ENCODE data around the gene TSC1.

Gene TSC1

DNA sequence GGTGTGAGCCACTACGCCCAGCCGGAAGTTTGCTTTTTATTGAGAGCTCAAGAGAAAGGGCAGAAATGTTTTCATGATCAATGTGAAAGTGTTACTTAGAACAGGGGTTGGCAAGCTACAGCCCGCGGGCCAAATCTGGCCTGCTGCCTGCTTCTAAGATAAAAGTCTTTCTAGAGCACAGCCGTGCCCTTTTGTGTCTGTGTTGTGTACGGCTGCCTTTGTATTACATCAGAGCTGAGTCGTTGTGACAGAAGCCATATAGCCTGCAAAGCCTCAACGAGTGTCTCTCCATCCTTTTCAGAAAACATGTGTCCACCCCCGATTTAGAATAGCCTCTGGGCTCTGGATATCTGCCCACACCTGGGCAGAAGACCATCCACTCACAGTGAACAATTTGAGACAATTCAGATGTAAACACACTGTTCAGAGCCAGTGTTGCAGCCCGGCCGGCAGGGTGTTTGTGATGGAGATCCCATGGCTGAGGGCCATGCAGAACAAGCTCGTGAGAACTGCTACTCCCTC lies 95.2 kb downstream of the TSC1 start:
- TF ChIP-seq, protein P1, sequence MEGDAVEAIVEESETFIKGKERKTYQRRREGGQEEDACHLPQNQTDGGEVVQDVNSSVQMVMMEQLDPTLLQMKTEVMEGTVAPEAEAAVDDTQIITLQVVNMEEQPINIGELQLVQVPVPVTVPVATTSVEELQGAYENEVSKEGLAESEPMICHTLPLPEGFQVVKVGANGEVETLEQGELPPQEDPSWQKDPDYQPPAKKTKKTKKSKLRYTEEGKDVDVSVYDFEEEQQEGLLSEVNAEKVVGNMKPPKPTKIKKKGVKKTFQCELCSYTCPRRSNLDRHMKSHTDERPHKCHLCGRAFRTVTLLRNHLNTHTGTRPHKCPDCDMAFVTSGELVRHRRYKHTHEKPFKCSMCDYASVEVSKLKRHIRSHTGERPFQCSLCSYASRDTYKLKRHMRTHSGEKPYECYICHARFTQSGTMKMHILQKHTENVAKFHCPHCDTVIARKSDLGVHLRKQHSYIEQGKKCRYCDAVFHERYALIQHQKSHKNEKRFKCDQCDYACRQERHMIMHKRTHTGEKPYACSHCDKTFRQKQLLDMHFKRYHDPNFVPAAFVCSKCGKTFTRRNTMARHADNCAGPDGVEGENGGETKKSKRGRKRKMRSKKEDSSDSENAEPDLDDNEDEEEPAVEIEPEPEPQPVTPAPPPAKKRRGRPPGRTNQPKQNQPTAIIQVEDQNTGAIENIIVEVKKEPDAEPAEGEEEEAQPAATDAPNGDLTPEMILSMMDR (IDR thresholded peaks at IDR 0.05; ENCODE audit: extremely low read depth, insufficient read depth, missing control alignments), result no peak
- in situ Hi-C loops (cut with MboI; ENCODE audit: low pct_unique_long_range_greater_than_20kb, low sequenced_read_pairs, unreplicated experiment), result no loop called here
- no peak for DNase-seq (ENCODE audit: low spot score)

DNA sequence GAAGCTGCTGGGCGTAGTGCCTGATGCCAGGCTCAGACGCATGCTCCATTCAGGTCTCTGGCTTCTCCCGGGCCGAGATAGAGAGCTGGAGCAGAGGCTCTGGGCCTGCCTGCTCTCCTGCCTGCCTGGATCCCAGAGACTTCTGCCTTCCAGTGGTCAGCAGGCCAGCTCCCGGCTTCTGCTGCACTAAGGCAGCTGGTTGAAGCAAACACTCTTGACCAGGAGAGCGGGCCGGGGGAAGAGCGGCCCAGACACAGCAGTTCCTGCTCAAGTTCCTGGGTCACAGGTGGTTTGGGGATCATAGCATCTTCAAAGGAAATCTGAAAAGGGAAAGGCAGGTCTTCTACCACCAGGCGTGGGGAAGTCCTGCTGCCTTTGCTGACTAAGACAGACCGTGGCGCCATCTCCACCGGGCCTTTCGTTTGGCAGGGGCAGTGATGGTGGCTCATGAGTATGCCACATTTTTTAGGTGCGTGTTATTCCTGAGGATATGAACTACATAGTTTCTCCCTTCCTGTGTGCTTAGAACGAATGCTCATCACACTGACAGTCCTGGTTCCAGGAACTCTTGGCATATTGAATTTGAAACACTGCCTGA lies 97.4 kb downstream of the TSC1 start:
- TF ChIP-seq, protein P1 (IDR thresholded peaks at IDR 0.05; ENCODE audit: extremely low read depth, insufficient read depth, missing control alignments), result no peak
- DNase-seq (ENCODE audit: low spot score), result no peak
- in situ Hi-C loops (cut with MboI; ENCODE audit: low pct_unique_long_range_greater_than_20kb, low sequenced_read_pairs, unreplicated experiment), result no loop called here

DNA sequence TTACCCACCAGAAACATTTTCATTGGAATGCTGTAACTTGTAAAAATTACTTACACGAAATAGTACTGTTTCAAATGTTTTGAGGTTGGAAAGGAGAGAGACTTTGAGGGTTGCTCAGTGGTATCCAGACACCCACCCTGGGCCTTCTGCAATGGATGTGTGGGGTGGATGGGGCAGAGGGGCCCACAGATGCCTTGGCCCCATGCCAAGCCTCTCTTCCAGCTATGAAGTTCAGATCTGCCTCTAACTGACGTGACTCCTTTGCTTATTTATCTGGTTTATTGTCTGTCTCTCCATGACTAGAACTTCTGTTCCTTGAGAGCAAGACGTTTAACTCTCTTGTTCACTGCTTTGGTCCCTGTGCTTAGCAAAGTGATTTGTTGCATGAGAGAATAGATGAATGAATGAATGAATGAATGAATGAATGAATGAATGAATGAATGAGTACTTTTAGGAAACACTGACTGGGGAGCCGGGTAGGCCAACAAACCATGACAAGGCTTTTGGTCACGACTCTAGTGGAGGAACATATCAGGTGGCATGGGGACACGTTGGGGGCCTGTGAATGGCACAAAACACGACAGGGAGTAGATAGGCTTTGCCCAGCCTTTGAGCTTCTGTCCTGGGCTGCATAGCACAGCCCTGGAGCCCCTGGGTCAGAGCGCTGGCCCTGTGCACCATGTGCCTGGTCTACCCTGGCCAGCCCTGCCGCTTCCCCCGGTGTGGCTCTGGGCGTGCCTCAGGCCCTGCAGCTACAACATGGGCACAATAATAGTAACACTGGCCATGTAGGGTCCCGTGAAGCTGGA lies 98.1 kb downstream of the TSC1 start:
- in situ Hi-C loops (cut with MboI; ENCODE audit: low pct_unique_long_range_greater_than_20kb, low sequenced_read_pairs, unreplicated experiment), result no loop called here
- TF ChIP-seq, protein P1 (IDR thresholded peaks at IDR 0.05; ENCODE audit: extremely low read depth, insufficient read depth, missing control alignments), result no peak
- DNase-seq (ENCODE audit: low spot score), result no peak

DNA sequence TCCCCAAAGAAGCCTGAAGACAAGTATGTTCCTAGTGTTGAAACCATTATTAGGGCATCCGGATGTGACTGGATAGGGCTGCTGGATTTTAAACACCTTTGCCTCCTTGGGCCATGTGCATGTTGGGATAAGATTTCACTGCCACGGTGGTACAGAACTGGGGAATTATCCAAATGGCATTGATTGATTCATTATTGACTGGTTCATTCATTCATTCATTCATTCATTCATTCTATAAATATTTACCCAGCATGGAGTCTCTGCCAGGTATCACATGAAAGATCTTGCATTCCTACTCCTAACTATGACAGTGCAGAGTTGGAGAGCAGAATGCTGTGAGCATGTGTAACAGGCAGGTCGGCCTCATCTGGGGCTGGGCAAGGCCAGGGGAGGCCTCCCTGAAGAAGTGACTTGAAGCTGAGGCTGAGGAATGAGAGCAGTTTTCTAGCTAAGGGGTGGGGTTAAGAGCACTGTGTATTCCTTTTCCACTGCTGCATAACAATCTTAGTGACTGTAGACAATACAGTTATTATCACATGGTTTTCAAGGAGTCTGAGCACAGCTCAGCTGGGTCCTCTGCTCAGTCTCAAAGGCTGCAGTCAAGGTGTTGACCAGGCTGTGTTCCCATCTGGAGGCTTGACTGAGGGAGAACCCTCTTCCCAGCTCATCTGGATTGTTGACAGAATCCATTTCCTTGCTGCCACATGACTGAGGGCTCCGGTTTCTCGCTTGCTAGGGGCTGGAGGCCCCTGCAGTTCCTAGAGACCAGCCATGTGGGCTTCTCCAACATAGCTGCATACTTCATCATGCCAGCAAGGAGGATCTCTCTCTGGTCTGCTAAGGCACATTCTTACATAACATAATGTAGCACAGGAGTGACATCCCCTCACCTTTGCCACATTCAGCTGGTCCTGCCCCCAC lies 102.0 kb downstream of the TSC1 start:
- TF ChIP-seq, protein P1 (IDR thresholded peaks at IDR 0.05; ENCODE audit: extremely low read depth, insufficient read depth, missing control alignments), result no peak
- in situ Hi-C loops (cut with MboI; ENCODE audit: low pct_unique_long_range_greater_than_20kb, low sequenced_read_pairs, unreplicated experiment), result no loop called here

More for the DNA sequence above, 102.0 kb downstream of the TSC1 start:
- DNase-seq (ENCODE audit: low spot score), result no peak

Data from GM13977 (cell line).